Subcutaneous preadipocyte (primary cell): Measurements from ENCODE around the gene DHDH. TPM values are rescaled to one million over a fixed set of nuclear protein-coding genes. Genes with fewer than 3 reads are reported as not detected.

Experiments
- small RNA-seq: library from RNA; depleted of rRNA; stranded (forward); fragments of <200 nt; gene quantifications from one replicate; pipeline ENCODE3, GENCODE V24; 2012
- total RNA-seq: library from RNA; depleted of rRNA; stranded (reverse); fragments of >200 nt; gene quantifications from 2 replicates; pipeline ENCODE4 v1.2.3, GENCODE V29; 2012

DHDH gene
- total RNA-seq: not detected in 2 replicates

DNA sequence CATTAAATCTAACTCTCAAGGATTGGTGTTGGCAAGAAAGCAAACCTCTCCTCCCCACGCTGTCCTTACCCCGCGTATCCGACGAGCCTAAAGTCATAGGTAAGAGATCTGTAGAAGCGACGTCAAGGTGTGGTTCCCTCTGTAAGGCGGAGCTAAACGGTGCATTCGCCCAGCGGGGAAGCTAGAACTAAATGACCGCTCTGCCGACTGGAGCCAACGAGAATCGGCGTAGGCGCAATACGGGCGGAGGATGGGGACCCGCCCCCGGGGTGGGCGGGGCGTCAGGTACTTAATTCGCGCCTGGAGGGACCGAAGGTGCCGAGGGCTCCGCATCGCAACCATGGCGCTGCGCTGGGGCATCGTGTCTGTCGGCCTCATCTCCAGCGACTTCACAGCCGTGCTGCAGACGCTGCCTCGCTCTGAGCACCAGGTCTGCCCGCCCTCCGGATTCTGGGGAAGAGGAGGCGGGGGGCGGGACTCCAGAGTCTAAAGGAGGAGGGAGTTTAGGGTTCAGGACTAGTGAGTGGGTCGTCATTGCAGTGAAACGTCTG is at the start of gene DHDH:
Gene DHDH (plus strand): TSS at position 318 of the 551 bp plus-strand sequence. CDS start 23 bp downstream, at position 341.

DNA sequence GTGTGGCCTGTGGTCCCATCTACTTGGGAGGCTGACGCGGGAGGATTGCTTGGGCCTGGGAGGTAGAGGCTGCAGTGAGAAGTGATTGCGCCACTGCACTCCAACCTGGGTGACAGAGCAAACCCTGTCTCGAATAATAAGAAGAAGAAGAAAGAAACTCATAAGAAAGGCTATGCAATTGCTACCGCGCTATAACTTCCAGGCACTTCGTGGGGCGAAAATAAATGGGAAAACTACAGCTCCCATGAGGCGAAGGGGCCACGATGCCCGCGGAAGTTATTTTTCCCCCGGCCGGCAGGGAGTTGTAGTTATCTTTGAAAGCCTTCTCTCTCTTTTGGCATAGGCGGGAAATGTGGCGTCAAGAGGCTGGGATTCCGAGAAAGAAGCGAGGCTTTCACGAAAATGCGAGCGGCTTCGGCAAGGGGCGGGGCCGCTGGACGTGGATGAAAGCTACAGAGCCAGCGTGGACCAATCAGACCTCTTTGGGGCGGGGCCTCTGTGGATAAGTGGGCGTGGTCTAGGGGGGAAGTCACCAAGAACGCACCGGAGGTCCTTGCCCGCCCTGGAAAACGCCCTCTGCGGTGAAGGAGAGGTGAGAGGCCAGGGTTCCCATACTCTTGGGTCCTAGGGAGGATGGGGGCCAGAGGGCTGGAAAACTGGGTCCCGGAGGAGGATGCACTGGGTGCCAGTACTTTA is 33.6 kb upstream of the DHDH start, which contains the start of gene NUCB1:
Gene NUCB1 (plus strand): TSS at position 532 of the 696 bp plus-strand sequence. CDS start 485 bp downstream, outside the sequence.

DNA sequence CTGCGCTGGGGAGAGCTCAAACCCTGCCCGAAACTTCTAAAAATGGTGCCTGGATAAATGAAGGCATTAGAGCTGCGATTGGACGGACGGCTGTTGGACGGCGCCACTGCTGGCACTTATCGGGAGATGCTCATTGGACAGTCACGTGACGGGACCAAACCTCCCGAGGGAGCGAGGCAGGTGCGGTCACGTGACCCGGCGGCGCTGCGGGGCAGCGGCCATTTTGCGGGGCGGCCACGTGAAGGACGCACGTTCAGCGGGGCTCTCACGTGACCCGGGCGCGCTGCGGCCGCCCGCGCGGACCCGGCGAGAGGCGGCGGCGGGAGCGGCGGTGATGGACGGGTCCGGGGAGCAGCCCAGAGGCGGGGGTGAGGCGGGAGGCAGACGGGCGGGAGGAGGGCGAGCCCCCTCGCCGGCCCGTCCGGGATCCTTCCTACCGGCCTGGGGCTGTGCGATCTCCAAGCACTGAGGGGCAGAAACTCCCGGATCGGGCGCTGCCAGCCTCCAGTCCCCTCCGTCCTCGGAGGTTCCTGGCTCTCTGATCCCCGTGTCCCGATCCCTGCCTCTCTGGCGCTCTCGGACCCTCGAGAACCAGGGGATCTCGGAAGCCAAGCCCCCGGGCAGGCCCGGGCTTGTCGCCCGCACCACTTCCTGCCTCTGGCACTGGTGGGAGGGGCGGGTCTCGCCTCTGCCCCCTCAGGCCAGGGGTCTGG is 21.3 kb downstream of the DHDH start, which contains the start of gene BAX:
Gene BAX (plus strand): TSS at position 281 of the 713 bp plus-strand sequence. CDS start 54 bp downstream, at position 335.

DNA sequence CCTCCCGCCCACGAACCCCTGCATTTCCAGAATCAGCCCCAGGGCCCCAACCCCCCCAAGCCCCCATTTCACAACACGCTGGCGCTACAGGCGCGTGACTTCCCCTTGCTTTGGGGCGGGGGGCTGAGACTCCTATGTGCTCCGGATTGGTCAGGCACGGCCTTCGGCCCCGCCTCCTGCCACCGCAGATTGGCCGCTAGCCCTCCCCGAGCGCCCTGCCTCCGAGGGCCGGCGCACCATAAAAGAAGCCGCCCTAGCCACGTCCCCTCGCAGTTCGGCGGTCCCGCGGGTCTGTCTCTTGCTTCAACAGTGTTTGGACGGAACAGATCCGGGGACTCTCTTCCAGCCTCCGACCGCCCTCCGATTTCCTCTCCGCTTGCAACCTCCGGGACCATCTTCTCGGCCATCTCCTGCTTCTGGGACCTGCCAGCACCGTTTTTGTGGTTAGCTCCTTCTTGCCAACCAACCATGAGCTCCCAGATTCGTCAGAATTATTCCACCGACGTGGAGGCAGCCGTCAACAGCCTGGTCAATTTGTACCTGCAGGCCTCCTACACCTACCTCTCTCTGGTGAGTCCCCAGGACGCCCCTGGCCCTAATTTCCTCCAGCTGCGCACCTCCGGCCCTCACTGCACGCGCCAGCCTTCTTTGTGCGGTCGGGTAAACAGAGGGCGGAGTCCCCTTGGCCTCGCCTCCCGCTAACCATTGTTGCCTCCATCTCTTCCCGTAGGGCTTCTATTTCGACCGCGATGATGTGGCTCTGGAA is 31.7 kb downstream of the DHDH start, which contains the start of gene FTL:
Gene FTL (plus strand): TSS at position 270 of the 766 bp plus-strand sequence. CDS start 199 bp downstream, at position 469.

DNA sequence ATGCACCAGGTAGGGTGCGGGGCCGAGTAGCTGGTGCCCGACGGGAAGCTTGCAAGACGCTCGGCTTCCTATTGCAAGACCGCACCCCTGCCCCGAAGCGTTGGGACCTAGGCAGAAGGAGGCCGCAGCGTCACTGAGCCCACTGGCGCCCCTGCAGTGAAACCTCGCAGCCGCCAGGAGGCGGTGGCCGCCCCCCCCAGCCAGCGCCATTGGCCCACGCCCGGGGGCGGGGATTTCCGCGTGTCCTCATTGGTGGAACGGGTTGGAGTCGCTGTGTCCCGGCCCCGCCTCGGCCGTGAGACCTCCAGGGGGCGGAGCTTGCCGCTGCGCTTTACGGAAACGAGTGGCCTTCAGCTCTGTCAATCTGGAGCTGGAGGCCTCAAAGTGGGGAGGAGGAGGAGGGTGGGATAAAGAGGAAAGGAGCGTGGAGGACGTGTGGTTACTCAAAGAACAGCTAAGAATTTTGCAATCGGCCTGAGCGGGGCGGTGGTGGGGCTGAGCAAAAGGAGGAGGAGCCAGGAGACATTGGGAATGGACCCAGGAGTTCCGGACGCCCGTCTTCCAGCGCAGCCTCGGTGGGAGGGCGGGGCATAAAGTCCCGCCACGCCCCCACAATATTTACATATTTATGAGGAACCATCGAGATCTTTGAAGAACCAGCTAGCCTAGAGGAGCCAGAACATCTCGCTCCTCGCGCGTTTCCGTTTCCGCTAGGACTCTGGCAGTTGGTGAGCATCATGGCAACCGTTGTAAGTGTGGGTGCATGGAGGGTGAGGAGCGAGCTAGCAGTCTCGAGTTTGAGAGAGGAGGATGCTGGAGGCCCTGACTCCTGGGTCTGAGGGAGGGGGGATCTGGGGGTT is 59.9 kb downstream of the DHDH start, which contains the start of the genes GYS1 and RUVBL2:
Gene GYS1 (minus strand): TSS at position 135 of the 860 bp plus-strand sequence. CDS start 197 bp downstream, outside the sequence.
Gene RUVBL2 (plus strand): TSS at position 713 of the 860 bp plus-strand sequence. CDS start 25 bp downstream, at position 738.

Small RNA genes lying within 50 kb of the gene (small RNA-seq; reads per million reads assigned to genes)
- gene AC026803.1: not detected

Other genes with a start within 250 kb of the DHDH start
- not detected in 2 replicates for gene FUT2, start 237.7 kb upstream of the DHDH start, total RNA-seq
- gene MAMSTR, start 214.0 kb upstream of the DHDH start, total RNA-seq: 1.4 and 2.2 TPM in 2 replicates
- 2.9 and 3.5 TPM in 2 replicates for gene RASIP1, start 193.1 kb upstream of the DHDH start, total RNA-seq
- gene IZUMO1, start 186.8 kb upstream of the DHDH start, total RNA-seq: not detected in 2 replicates
- gene FUT1, start 181.1 kb upstream of the DHDH start, total RNA-seq: 0.20 TPM in 1 of 2 replicates, not detected in the other
- gene FGF21, start 178.2 kb upstream of the DHDH start, total RNA-seq: not detected in 2 replicates
- 43.7 and 44.2 TPM in 2 replicates for gene BCAT2, start 122.7 kb upstream of the DHDH start, total RNA-seq
- gene HSD17B14, start 97.2 kb upstream of the DHDH start, total RNA-seq: 1.1 and 1.4 TPM in 2 replicates
- 16.4 and 21.3 TPM in 2 replicates for gene PLEKHA4, start 65.1 kb upstream of the DHDH start, total RNA-seq
- 41.5 and 55.9 TPM in 2 replicates for gene PPP1R15A, start 61.3 kb upstream of the DHDH start, total RNA-seq
- 0.37 TPM in 1 of 2 replicates, not detected in the other for gene TULP2, start 35.0 kb upstream of the DHDH start, total RNA-seq
- gene NUCB1, start 33.4 kb upstream of the DHDH start, total RNA-seq: 134 and 211 TPM in 2 replicates
- 47.0 and 70.8 TPM in 2 replicates for gene BAX, start 21.2 kb downstream of the DHDH start, total RNA-seq
- gene FTL, start 31.6 kb downstream of the DHDH start, total RNA-seq: 2,886 and 3,269 TPM in 2 replicates
- 55.1 and 57.0 TPM in 2 replicates for gene GYS1, start 59.6 kb downstream of the DHDH start, total RNA-seq
- 301 and 328 TPM in 2 replicates for gene RUVBL2, start 60.2 kb downstream of the DHDH start, total RNA-seq
- gene LHB, start 83.4 kb downstream of the DHDH start, total RNA-seq: not detected in 2 replicates
- gene CGB3, start 90.6 kb downstream of the DHDH start, total RNA-seq: not detected in 2 replicates
- gene CGB2, start 98.2 kb downstream of the DHDH start, total RNA-seq: not detected in 2 replicates
- not detected in 2 replicates for gene CGB1, start 103.2 kb downstream of the DHDH start, total RNA-seq
- gene CGB5, start 110.1 kb downstream of the DHDH start, total RNA-seq: not detected in 2 replicates
- not detected in 2 replicates for gene CGB8, start 115.4 kb downstream of the DHDH start, total RNA-seq
- 0.20 TPM in 1 of 2 replicates, not detected in the other for gene CGB7, start 124.0 kb downstream of the DHDH start, total RNA-seq
- gene NTF4, start 131.1 kb downstream of the DHDH start, total RNA-seq: not detected in 2 replicates
- gene KCNA7, start 139.0 kb downstream of the DHDH start, total RNA-seq: not detected in 2 replicates
- 140 and 162 TPM in 2 replicates for gene SNRNP70, start 151.8 kb downstream of the DHDH start, total RNA-seq
- gene LIN7B, start 180.7 kb downstream of the DHDH start, total RNA-seq: 1.8 and 2.7 TPM in 2 replicates
- gene C19orf73, start 185.4 kb downstream of the DHDH start, total RNA-seq: 0.37 and 0.78 TPM in 2 replicates
- 0.78 and 1.8 TPM in 2 replicates for gene PPFIA3, start 185.8 kb downstream of the DHDH start, total RNA-seq
- not detected in 2 replicates for gene HRC, start 221.7 kb downstream of the DHDH start, total RNA-seq
- gene TRPM4, start 224.1 kb downstream of the DHDH start, total RNA-seq: 14.1 and 14.3 TPM in 2 replicates